Smooth muscle cell (in vitro differentiated cells): ENCODE data around the gene ECEL1. TPM values are rescaled to one million over a fixed set of nuclear protein-coding genes. Genes with fewer than 3 reads are reported as not detected.

Source experiments
- DNase-seq: peaks from one replicate; lab custom pipeline; 2025; ENCODE audit not compliant: unreplicated experiment; lab: John Stamatoyannopoulos, UW
- H2AFZ ChIP-seq: fragments of 200-600 bp; sonication (generic); 2 replicates; pipeline ENCODE4 v1.6.0; 2016; ENCODE audit warnings: antibody characterized with exemption, low read depth, mild to moderate bottlenecking
- H3F3A ChIP-seq: fragments of 200-600 bp; sonication (generic); 2 replicates; pipeline ENCODE4 v1.6.0; 2017; ENCODE audit warnings: antibody characterized with exemption, low read depth
- H3K27ac ChIP-seq: fragments of 200-600 bp; sonication (generic); 2 replicates; pipeline ENCODE4 v1.5.1; 2016; ENCODE audit warnings: low read depth, mild to moderate bottlenecking
- H3K27me3 ChIP-seq: fragments of 200-600 bp; sonication (generic); 2 replicates; pipeline ENCODE4 v1.6.1; 2016; ENCODE audit warnings: low read depth, mild to moderate bottlenecking
- H3K36me3 ChIP-seq: fragments of 200-600 bp; sonication (generic); 2 replicates; pipeline ENCODE4 v1.5.1; 2016; ENCODE audit warnings: low read depth
- H3K4me1 ChIP-seq: fragments of 200-600 bp; sonication (generic); 2 replicates; pipeline ENCODE4 v1.5.1; 2016; ENCODE audit warnings: low read depth
- H3K4me2 ChIP-seq: fragments of 200-600 bp; sonication (generic); 2 replicates; pipeline ENCODE4 v1.6.0; 2016; ENCODE audit warnings: mild to moderate bottlenecking
- H3K4me3 ChIP-seq: fragments of 200-600 bp; sonication (generic); 2 replicates; pipeline ENCODE4 v1.5.1; 2016; ENCODE audit warnings: mild to moderate bottlenecking
- H3K79me2 ChIP-seq: fragments of 200-600 bp; sonication (generic); 2 replicates; pipeline ENCODE4 v1.6.0; 2016; ENCODE audit warnings: low read depth, mild to moderate bottlenecking
- H3K9ac ChIP-seq: fragments of 200-600 bp; sonication (generic); 2 replicates; pipeline ENCODE4 v1.6.0; 2016; ENCODE audit warnings: low read depth
- H3K9me3 ChIP-seq: fragments of 200-600 bp; sonication (generic); replicated peaks from 2 replicates; pipeline ENCODE4 v1.5.1; 2016; ENCODE audit warnings: low read depth
- H4K20me1 ChIP-seq: fragments of 200-600 bp; sonication (generic); 2 replicates; pipeline ENCODE4 v1.6.0; 2016; ENCODE audit warnings: low read depth
- WGBS: methylation state at CpG from one replicate; pipeline ENCODE4 v1.1.7; 2016; ENCODE audit warnings: low lambda C conversion rate; 5-methylcytosine and 5-hydroxymethylcytosine counted together
- polyA plus RNA-seq: library from polyadenylated mRNA; unstranded; fragments of >200 nt; fragmentation: Nextera tagmentation; extraction: Ambion mirVana; gene quantifications from 2 replicates; pipeline ENCODE4 v1.2.1, GENCODE V29; 2016
- total RNA-seq: library from RNA; depleted of rRNA; stranded (reverse); fragments of >200 nt; gene quantifications from 2 replicates; pipeline ENCODE4 v1.2.3, GENCODE V29; 2014
- TF ChIP-seq, protein P1 (sequence below): fragments of 200-600 bp; sonication (generic); IDR thresholded peaks from 2 replicates; pipeline ENCODE4 v1.5.1; 2017; ENCODE audit warnings: borderline replicate concordance, mild to moderate bottlenecking, antibody characterized with exemption; ENCODE audit not compliant: insufficient read depth, poor library complexity, severe bottlenecking

The ECEL1 gene
- total RNA-seq (not detected in 2 replicates), polyA plus RNA-seq (not detected in 2 replicates)

DNA sequence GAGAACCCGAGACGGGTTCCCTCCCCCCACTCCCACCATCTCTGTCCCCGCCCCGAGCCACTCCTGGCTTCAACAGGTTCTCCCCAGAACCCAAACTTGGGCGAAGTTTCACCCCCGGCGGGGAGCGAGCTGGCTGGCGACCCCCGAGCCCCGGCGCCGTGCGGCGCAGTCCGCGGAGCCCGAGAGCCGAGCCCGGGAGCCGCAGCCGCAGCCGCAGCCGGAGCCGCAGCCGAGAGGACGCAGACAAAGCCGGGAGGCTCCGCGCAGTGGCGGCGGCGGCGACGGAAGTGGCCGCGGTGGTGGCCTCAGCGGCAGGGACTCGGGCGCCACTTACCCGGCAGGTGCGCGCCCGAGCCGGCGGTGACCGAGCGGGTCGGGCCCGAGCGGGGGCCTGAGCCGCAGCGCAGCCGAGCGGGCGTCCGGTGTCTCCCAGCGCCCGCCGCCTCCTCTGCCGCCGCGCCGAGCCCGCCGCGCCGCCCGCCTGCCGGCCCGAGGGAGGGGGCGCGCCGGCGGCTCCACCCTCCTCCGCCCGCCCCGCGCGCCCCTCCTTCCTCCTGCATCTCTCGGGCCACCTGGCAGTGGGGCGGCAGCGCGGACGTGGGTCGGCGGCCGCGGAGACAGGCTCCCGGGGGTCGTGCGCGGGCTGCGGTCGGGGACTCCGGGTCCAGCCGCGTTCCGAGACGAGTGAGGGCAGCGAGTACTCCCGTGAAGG is at the start of gene ECEL1:
TSS of gene ECEL1 (minus strand) at position 450 of the 712 bp plus-strand sequence. CDS start 1,181 bp downstream, outside the sequence.
- H3K27me3 ChIP-seq, result peaks cover 72% of the 10 kb centered on the region
- no peaks in the 10 kb centered on the region for H3K4me1 ChIP-seq
- H3K9me3 ChIP-seq, result no peaks in the 10 kb centered on the region
- peak within 1 kb of the TSS; percentile 29 for H3K4me3 ChIP-seq
- no peaks in the 10 kb centered on the region for H3K36me3 ChIP-seq
- H4K20me1 ChIP-seq, result no peaks in the 10 kb centered on the region
- 5% methylated on average over 40 of the region's 102 CpGs for WGBS
- H2AFZ ChIP-seq, result no peak within 1 kb of the TSS
- H3F3A ChIP-seq, result no peaks in the 10 kb centered on the region
- H3K79me2 ChIP-seq, result no peaks in the 10 kb centered on the region
- no peak for DNase-seq
- peak within 1 kb of the TSS; percentile 80 for H3K4me2 ChIP-seq
- no peak within 1 kb of the TSS for H3K27ac ChIP-seq
- H3K9ac ChIP-seq, result no peak within 1 kb of the TSS
- TF ChIP-seq, protein P1, sequence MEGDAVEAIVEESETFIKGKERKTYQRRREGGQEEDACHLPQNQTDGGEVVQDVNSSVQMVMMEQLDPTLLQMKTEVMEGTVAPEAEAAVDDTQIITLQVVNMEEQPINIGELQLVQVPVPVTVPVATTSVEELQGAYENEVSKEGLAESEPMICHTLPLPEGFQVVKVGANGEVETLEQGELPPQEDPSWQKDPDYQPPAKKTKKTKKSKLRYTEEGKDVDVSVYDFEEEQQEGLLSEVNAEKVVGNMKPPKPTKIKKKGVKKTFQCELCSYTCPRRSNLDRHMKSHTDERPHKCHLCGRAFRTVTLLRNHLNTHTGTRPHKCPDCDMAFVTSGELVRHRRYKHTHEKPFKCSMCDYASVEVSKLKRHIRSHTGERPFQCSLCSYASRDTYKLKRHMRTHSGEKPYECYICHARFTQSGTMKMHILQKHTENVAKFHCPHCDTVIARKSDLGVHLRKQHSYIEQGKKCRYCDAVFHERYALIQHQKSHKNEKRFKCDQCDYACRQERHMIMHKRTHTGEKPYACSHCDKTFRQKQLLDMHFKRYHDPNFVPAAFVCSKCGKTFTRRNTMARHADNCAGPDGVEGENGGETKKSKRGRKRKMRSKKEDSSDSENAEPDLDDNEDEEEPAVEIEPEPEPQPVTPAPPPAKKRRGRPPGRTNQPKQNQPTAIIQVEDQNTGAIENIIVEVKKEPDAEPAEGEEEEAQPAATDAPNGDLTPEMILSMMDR, result no peak

GRCh38 chr2:232537079-232537478 is 49.4 kb upstream of the ECEL1 start:
- no peaks in the 10 kb centered on the region for H4K20me1 ChIP-seq
- WGBS, result 73% methylated on average over 5 of the region's 5 CpGs
- H3K36me3 ChIP-seq, result no peaks in the 10 kb centered on the region
- no peaks in the 10 kb centered on the region for H3K79me2 ChIP-seq
- no peak overlapping the region for H3K4me2 ChIP-seq
- H2AFZ ChIP-seq, result no peak overlapping the region
- H3K4me1 ChIP-seq, result peaks cover 6% of the 10 kb centered on the region
- H3F3A ChIP-seq, result no peaks in the 10 kb centered on the region
- no peak overlapping the region for H3K4me3 ChIP-seq
- no peaks in the 10 kb centered on the region for H3K9me3 ChIP-seq
- H3K9ac ChIP-seq, result no peak overlapping the region
- H3K27me3 ChIP-seq, result no peaks in the 10 kb centered on the region
- no peak overlapping the region for H3K27ac ChIP-seq
- DNase-seq, result no peak
- TF ChIP-seq, protein P1, result no peak

GRCh38 chr2:232535761-232536530 is 48.3 kb upstream of the ECEL1 start:
- no peaks in the 10 kb centered on the region for H3F3A ChIP-seq
- no peaks in the 10 kb centered on the region for H3K27me3 ChIP-seq
- H3K79me2 ChIP-seq, result no peaks in the 10 kb centered on the region
- no peak overlapping the region for H3K4me2 ChIP-seq
- no peak overlapping the region for H3K27ac ChIP-seq
- no peak overlapping the region for H2AFZ ChIP-seq
- TF ChIP-seq, protein P1, result no peak
- H4K20me1 ChIP-seq, result no peaks in the 10 kb centered on the region
- no peaks in the 10 kb centered on the region for H3K36me3 ChIP-seq
- no peak for DNase-seq
- peaks cover 6% of the 10 kb centered on the region for H3K4me1 ChIP-seq
- no peak overlapping the region for H3K9ac ChIP-seq
- no peak overlapping the region for H3K4me3 ChIP-seq
- H3K9me3 ChIP-seq, result no peaks in the 10 kb centered on the region
- 92% methylated on average over 5 of the region's 5 CpGs for WGBS
